Measurements from ENCODE around the gene STIMATE. TPM values are rescaled to one million over a fixed set of nuclear protein-coding genes. Genes with fewer than 3 reads are reported as not detected.

The STIMATE gene
- total and polyA plus RNA-seq, 3 donors from 2014 or later, result 16.7 to 42.9 (median 33.2) TPM

DNA sequence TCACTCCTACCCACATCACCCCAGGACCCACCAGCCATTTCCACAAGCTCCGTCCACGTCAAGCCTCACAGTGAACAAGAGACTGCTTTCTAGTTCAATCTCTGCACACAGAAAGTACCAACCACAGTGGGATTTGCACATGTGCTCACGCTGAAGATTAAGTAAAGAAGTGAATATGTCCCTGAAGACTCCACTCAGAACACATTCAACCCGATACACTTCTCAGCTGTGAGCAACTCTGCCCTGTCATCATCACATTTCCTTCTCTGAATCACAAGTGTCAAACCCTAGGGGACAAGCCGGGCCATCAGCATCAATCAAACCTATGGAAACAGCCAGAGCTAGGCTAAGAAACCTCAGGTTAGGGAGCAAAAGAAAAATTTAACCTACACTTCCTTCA lies 1.9 kb downstream of the STIMATE start:
- TF ChIP-seq POLR2A (IDR thresholded peaks at IDR 0.05), result no peak
- no peak for TF ChIP-seq CTCF (IDR thresholded peaks at IDR 0.05)
- Histone ChIP-seq H3K36me3 (ENCODE audit: low read depth, missing control alignments) (no peaks in the 10 kb centered on the region), H3K4me1 (peaks cover 35% of the 10 kb centered on the region), H3K4me3 (no peak overlapping the region), H3K27ac (no peak overlapping the region), H3K27me3 (no peaks in the 10 kb centered on the region), H3K9me3 (no peaks in the 10 kb centered on the region)
- intact Hi-C loops (cut with DNase I; ENCODE audit: low total_unique reads), result no loop called here
- WGBS, 2 donors, result 70 to 78% methylated on average over 5 of the region's 5 CpGs
- no peak for DNase-seq

GRCh38 chr3:52894756-52895155 lies 2.6 kb downstream of the STIMATE start:
- 75 to 80% methylated on average over 10 of the region's 10 CpGs for WGBS, 2 donors
- no peak for DNase-seq
- Histone ChIP-seq H3K9me3 (no peaks in the 10 kb centered on the region), H3K4me3 (no peak overlapping the region), H3K36me3 (ENCODE audit: low read depth, missing control alignments) (no peaks in the 10 kb centered on the region), H3K4me1 (peaks cover 35% of the 10 kb centered on the region), H3K27me3 (no peaks in the 10 kb centered on the region), H3K27ac (no peak overlapping the region)
- intact Hi-C loops (cut with DNase I; ENCODE audit: low total_unique reads), result no loop called here
- TF ChIP-seq CTCF (IDR thresholded peaks at IDR 0.05) (no peak), POLR2A (IDR thresholded peaks at IDR 0.05) (no peak)

GRCh38 chr3:52893723-52894122 lies 3.6 kb downstream of the STIMATE start:
- DNase-seq, result no peak
- TF ChIP-seq CTCF (IDR thresholded peaks at IDR 0.05) (no peak), POLR2A (IDR thresholded peaks at IDR 0.05) (no peak)
- Histone ChIP-seq H3K9me3 (no peaks in the 10 kb centered on the region), H3K27me3 (no peaks in the 10 kb centered on the region), H3K4me1 (peaks cover 35% of the 10 kb centered on the region), H3K4me3 (no peak overlapping the region), H3K36me3 (ENCODE audit: low read depth, missing control alignments) (no peaks in the 10 kb centered on the region), H3K27ac (no peak overlapping the region)
- WGBS, 2 donors, result 59 to 60% methylated on average over 4 of the region's 4 CpGs
- intact Hi-C loops (cut with DNase I; ENCODE audit: low total_unique reads), result no loop called here

GRCh38 chr3:52892625-52893311 lies 4.6 kb downstream of the STIMATE start:
- Histone ChIP-seq H3K36me3 (ENCODE audit: low read depth, missing control alignments) (no peaks in the 10 kb centered on the region), H3K9me3 (no peaks in the 10 kb centered on the region), H3K27ac (no peak overlapping the region), H3K4me3 (no peak overlapping the region), H3K4me1 (peaks cover 35% of the 10 kb centered on the region), H3K27me3 (no peaks in the 10 kb centered on the region)
- 64 to 70% methylated on average over 8 of the region's 8 CpGs for WGBS, 2 donors
- intact Hi-C loops (cut with DNase I; ENCODE audit: low total_unique reads), result no loop called here
- DNase-seq, result no peak
- TF ChIP-seq POLR2A (IDR thresholded peaks at IDR 0.05) (no peak), CTCF (IDR thresholded peaks at IDR 0.05) (no peak)

- no peak for DNase-seq
- 82 to 85% methylated on average over 5 of the region's 5 CpGs for WGBS, 2 donors
- no peak overlapping the region for H3K27ac ChIP-seq
- no peaks in the 10 kb centered on the region for H3K9me3 ChIP-seq
- peaks cover 35% of the 10 kb centered on the region for H3K4me1 ChIP-seq
- intact Hi-C loops (cut with DNase I; ENCODE audit: low total_unique reads), result no loop called here
- TF ChIP-seq CTCF (IDR thresholded peaks at IDR 0.05), result no peak
- TF ChIP-seq POLR2A (IDR thresholded peaks at IDR 0.05), result no peak
- H3K36me3 ChIP-seq (ENCODE audit: low read depth, missing control alignments), result no peaks in the 10 kb centered on the region
- H3K4me3 ChIP-seq, result no peak overlapping the region
- H3K27me3 ChIP-seq, result no peaks in the 10 kb centered on the region
These were observed 5.1 kb downstream of the STIMATE start for GRCh38 chr3:52892290-52892624.
